HepG2 (cell line): Measurements from ENCODE around the gene SNX10. TPM values are rescaled to one million over a fixed set of nuclear protein-coding genes. Genes with fewer than 3 reads are reported as not detected.

Experiments used
- ATAC-seq: fragments of 200-7000 bp; cut with Tn5 transposase; 3 replicates; pipeline ENCODE4 v1.9.1; 2020; ENCODE audit warnings: mild to moderate bottlenecking, moderate library complexity
- BruUV-seq: library from RNA; stranded (reverse); fragments of 400-500 nt; replicated peaks from 2 replicates; lab custom pipeline; 2021; lab: Mats Ljungman, UMichigan
- CTCF ChIA-PET: fragments of 300-600 bp; formaldehyde crosslinking; extraction: SDS; loops from one replicate; lab custom pipeline; 2021; ENCODE audit warnings: low total read pairs, inconsistent platforms, low intra/inter-chr PET ratio; lab: Yijun Ruan, JAX
- POLR2A ChIA-PET: fragments of 350-600 bp; sonication (Branson Sonifier 250); formaldehyde crosslinking; loops from one replicate; lab custom pipeline; 2020; ENCODE audit warnings: antibody characterized with exemption, inconsistent platforms; lab: Yijun Ruan, JAX
- DNase-seq: peaks from one replicate; pipeline ENCODE4 v3.0.0-alpha.2; 2015; ENCODE audit warnings: low spot score
- FAIRE-seq: peaks from 3 replicates; lab custom pipeline; 2011; peaks lifted over from hg19 to GRCh38; lab: Jason Lieb, UNC
- H2AFZ ChIP-seq: one replicate; pipeline ENCODE4 v1.6.1; 2011; ENCODE audit warnings: low read length, inconsistent platforms
- H3K27ac ChIP-seq: fragments of 300-600 bp; 3 replicates; pipeline ENCODE4 v1.8.0; 2011; ENCODE audit warnings: mixed run types, mild to moderate bottlenecking, mixed read lengths, low read length, inconsistent platforms; ENCODE audit not compliant: insufficient read depth; ENCODE audit errors: extremely low read length
- H3K27me3 ChIP-seq, 2 experiments: fragments of 200-600 bp in 1 of 2; 2 replicates in 1 of 2; 3 replicates in 1 of 2; pipeline versions ENCODE4 v1.6.0 to v1.8.0; 2011; ENCODE audit warnings: low read length in 2 of 2, mild to moderate bottlenecking in 2 of 2, moderate library complexity in 2 of 2, inconsistent platforms in 1 of 2; ENCODE audit not compliant: insufficient read depth in 2 of 2, control insufficient read depth in 1 of 2
- H3K36me3 ChIP-seq, 2 experiments: fragments of 200-600 bp in 1 of 2; replicated peaks in 1 of 2; 2 replicates in 1 of 2; 3 replicates in 1 of 2; pipeline versions ENCODE4 v1.5.1 to v1.8.0; 2011; ENCODE audit warnings: low read length in 2 of 2, inconsistent platforms in 1 of 2; ENCODE audit not compliant: insufficient read depth in 2 of 2, control insufficient read depth in 1 of 2
- H3K4me1 ChIP-seq: 2 replicates; pipeline ENCODE4 v1.5.1; 2012; ENCODE audit warnings: low read length, inconsistent platforms; ENCODE audit not compliant: insufficient read depth
- H3K4me2 ChIP-seq: 2 replicates; pipeline ENCODE4 v1.6.0; 2011; ENCODE audit warnings: low read depth, low read length, inconsistent platforms
- H3K4me3 ChIP-seq, 3 experiments: fragments of 200-600 bp in 1 of 3; sonication (generic), shearing (Covaris generic) in 1 of 3; replicated peaks in 1 of 3; 2 replicates each; pipeline ENCODE4 v1.5.1; 2011 to 2016; ENCODE audit warnings: low read length in 3 of 3, inconsistent platforms in 2 of 3, low read depth in 2 of 3, mild to moderate bottlenecking in 2 of 3, control low read depth in 1 of 3, mixed read lengths in 1 of 3; ENCODE audit not compliant: insufficient read depth in 1 of 3
- H3K79me2 ChIP-seq: one replicate; pipeline ENCODE4 v1.6.1; 2011; ENCODE audit warnings: low read length, inconsistent platforms; ENCODE audit not compliant: insufficient read depth
- H3K9ac ChIP-seq: 2 replicates; pipeline ENCODE4 v1.6.0; 2011; ENCODE audit warnings: mild to moderate bottlenecking, low read depth, low read length, inconsistent platforms; ENCODE audit not compliant: insufficient read depth
- H3K9me3 ChIP-seq: 2 replicates; pipeline ENCODE4 v1.5.1; 2012; ENCODE audit warnings: mild to moderate bottlenecking, low read length
- H4K20me1 ChIP-seq: 2 replicates; pipeline ENCODE4 v1.6.0; 2011; ENCODE audit warnings: inconsistent platforms, mild to moderate bottlenecking, low read length, moderate library complexity; ENCODE audit not compliant: insufficient read depth
- ATRX ChIP-seq: sonication (generic); formaldehyde crosslinking; IDR thresholded peaks from 2 replicates; pipeline ENCODE4 v1.4.0; 2020; ENCODE audit warnings: missing genetic modification reagents, borderline replicate concordance
- GPN1 ChIP-seq: sonication (generic); formaldehyde crosslinking; IDR thresholded peaks from 2 replicates; pipeline ENCODE4 v1.5.1; 2020; ENCODE audit warnings: missing genetic modification reagents, borderline replicate concordance
- NONO ChIP-seq, 2 experiments: fragments of 450-650 bp in 1 of 2; sonication (generic) in 1 of 2; formaldehyde crosslinking in 1 of 2; IDR thresholded peaks in 1 of 2; conservative IDR thresholded peaks in 1 of 2; 2 replicates each; pipeline versions ENCODE4 v1.6.1 to v1.8.0; 2017 to 2022; ENCODE audit warnings: mild to moderate bottlenecking in 1 of 2, missing genetic modification reagents in 1 of 2, moderate library complexity in 1 of 2
- PAF1 ChIP-seq: IDR thresholded peaks from 2 replicates; pipeline ENCODE4 v1.6.1; 2016; ENCODE audit warnings: missing genetic modification reagents, missing compliant biosample characterization
- RAD21 ChIP-seq: fragments of 450-650 bp; formaldehyde crosslinking; IDR thresholded peaks from 2 replicates; pipeline ENCODE4 v1.5.0; 2020; ENCODE audit warnings: mild to moderate bottlenecking
- RAD51 ChIP-seq: fragments of 450-650 bp; IDR thresholded peaks from 2 replicates; pipeline ENCODE4 v1.6.1; 2016; ENCODE audit warnings: borderline replicate concordance
- RBM39 ChIP-seq: fragments of 200-400 bp; formaldehyde crosslinking; IDR thresholded peaks from one replicate; pipeline ENCODE4 v1.6.1; 2018; ENCODE audit warnings: antibody characterized with exemption, mild to moderate bottlenecking, low read depth, low read length; ENCODE audit not compliant: poor library complexity, severe bottlenecking
- TCF7L2 ChIP-seq: IDR thresholded peaks from 2 replicates; pipeline ENCODE4 v1.6.1; 2011; ENCODE audit warnings: mild to moderate bottlenecking, low read depth, low read length, moderate library complexity
- TMF1 ChIP-seq: sonication (generic); formaldehyde crosslinking; IDR thresholded peaks from 2 replicates; pipeline ENCODE4 v1.8.1; 2022; ENCODE audit warnings: low read depth, missing genetic modification reagents
- ZNF891 ChIP-seq: sonication (generic); formaldehyde crosslinking; IDR thresholded peaks from 2 replicates; pipeline ENCODE4 v1.5.0; 2020; ENCODE audit warnings: mild to moderate bottlenecking, missing genetic modification reagents
- WGBS: methylation state at CpG from one replicate; pipeline ENCODE4 v1.1.6; 2017; ENCODE audit warnings: low lambda C conversion rate; 5-methylcytosine and 5-hydroxymethylcytosine counted together
- in situ Hi-C: cut with HindIII; loops from 2 replicates; pipeline ENCODE4 v1.10.0; 2017; ENCODE audit warnings: low pct_unique_long_range_greater_than_20kb; ENCODE audit not compliant: extremely low pct_ligation_motif_present
- intact Hi-C: fragments of 100-400 bp; cut with micrococcal nuclease; formaldehyde crosslinking; loops from one replicate; pipeline ENCODE4 v1.10.0; 2022; ENCODE audit not compliant: unreplicated experiment
- polyA plus RNA-seq, 8 experiments: library from polyadenylated mRNA; depleted of rRNA in 3 of 8; stranded (reverse) in 7 of 8; unstranded in 1 of 8; fragments of >200 nt; fragmentation: Illumina TruSeq in 4 of 8; extraction: Trizol in 4 of 8; gene quantifications; 2 replicates each; pipeline versions ENCODE4 v1.2.1 to v1.2.3, GENCODE V29; 2011 to 2016; ENCODE audit warnings: low read depth in 4 of 8, missing spikeins in 1 of 8, mixed read lengths in 1 of 8; ENCODE audit not compliant: insufficient read depth in 1 of 8
- total RNA-seq, 5 experiments: library from RNA; depleted of rRNA; stranded (reverse); fragments of >200 nt; fragmentation: Illumina TruSeq; extraction: Trizol; gene quantifications; 2 replicates each; pipeline ENCODE4 v1.2.3, GENCODE V29; 2016; ENCODE audit warnings: low read depth in 1 of 5
- TF ChIP-seq, protein P1 (sequence below): sonication (generic); formaldehyde crosslinking; IDR thresholded peaks from 2 replicates; pipeline ENCODE4 v1.4.0; 2020; ENCODE audit warnings: low read depth, missing genetic modification reagents
- TF ChIP-seq, protein P2 (sequence below): sonication (generic); formaldehyde crosslinking; IDR thresholded peaks from 2 replicates; pipeline ENCODE4 v1.8.0; 2023; ENCODE audit warnings: mild to moderate bottlenecking, missing genetic modification reagents

Gene SNX10
- total and polyA plus RNA-seq, 2 of the 13 experiments (the other 11 are each of a cell fraction or from before 2014, with no cell fraction given), result 26.0 to 27.6 TPM

DNA sequence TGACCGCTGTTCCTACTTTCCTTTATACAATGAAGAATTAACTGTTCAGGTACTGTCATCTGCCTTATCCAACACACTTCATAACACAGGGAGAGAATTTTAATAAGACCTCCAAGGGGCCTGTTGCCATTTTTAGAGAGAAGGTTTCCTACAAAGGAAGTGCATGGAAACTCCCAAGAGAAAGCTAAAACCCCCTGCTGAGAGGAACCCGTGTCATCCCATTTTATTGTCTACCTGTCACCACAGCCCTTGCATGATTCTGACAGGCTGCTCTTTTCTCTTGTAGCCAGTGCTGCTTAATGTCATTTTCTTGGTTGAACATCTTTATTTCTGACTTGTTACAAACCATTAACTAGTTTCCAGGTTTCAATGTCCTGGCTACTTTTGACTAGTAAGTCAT, 98.4 kb downstream of the SNX10 start:
- DNase-seq (no peak), FAIRE-seq (no peak), ATAC-seq (no peak)
- TF ChIP-seq RAD51, result no peak
- no peak for TF ChIP-seq ATRX (CRISPR knock-in tag)
- no peak for TF ChIP-seq RAD21
- Histone ChIP-seq H3K4me2 (no peak overlapping the region), H3K4me1 (no peaks in the 10 kb centered on the region), H3K36me3 (no peaks in the 10 kb centered on the region), H4K20me1 (no peaks in the 10 kb centered on the region), H3K27ac (no peak overlapping the region), H3K9me3 (no peaks in the 10 kb centered on the region), H3K79me2 (no peaks in the 10 kb centered on the region), H3K4me3 (no peak overlapping the region), H3K27me3 (peaks cover 0 to 24% of the 10 kb centered on the region in 2 experiments; a peak in 2 of 5 replicates), H3K9ac (no peak overlapping the region), H2AFZ (no peak overlapping the region)
- ChIA-PET POLR2A (no interaction called here), CTCF (no interaction called here)
- intact Hi-C loops, result no loop called here
- WGBS, result 23% methylated on average over 2 of the region's 2 CpGs
- in situ Hi-C loops, result no loop called here
- BruUV-seq, result no TSS peak

DNA sequence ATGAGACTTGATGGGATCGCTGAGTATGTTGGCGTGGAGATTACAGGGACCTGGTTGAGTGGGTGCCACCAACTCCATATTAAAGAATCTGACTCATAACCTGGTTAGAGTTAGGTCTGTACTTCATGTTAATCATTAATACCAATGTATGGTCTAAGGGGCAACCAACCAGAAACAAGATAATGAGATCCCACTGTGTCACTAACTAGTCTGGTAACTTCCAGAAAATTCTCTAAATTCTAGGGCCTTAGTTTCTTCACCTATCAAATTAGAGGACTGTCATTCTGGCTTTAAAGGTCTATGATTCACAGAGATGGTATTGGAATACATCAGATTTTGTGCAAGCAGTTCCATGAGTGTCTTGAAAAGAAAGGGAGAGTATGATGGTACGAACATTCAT, 102.2 kb downstream of the SNX10 start:
- H3K27me3 ChIP-seq, result peaks cover 0 to 32% of the 10 kb centered on the region in 2 experiments; a peak in 3 of 5 replicates
- TF ChIP-seq GPN1 (CRISPR knock-in tag), result no peak
- TF ChIP-seq PAF1, result no peak
- TF ChIP-seq ZNF891 (CRISPR knock-in tag), result no peak
- no peak for TF ChIP-seq TCF7L2
- TF ChIP-seq RBM39, result no peak
- TF ChIP-seq, protein P1, sequence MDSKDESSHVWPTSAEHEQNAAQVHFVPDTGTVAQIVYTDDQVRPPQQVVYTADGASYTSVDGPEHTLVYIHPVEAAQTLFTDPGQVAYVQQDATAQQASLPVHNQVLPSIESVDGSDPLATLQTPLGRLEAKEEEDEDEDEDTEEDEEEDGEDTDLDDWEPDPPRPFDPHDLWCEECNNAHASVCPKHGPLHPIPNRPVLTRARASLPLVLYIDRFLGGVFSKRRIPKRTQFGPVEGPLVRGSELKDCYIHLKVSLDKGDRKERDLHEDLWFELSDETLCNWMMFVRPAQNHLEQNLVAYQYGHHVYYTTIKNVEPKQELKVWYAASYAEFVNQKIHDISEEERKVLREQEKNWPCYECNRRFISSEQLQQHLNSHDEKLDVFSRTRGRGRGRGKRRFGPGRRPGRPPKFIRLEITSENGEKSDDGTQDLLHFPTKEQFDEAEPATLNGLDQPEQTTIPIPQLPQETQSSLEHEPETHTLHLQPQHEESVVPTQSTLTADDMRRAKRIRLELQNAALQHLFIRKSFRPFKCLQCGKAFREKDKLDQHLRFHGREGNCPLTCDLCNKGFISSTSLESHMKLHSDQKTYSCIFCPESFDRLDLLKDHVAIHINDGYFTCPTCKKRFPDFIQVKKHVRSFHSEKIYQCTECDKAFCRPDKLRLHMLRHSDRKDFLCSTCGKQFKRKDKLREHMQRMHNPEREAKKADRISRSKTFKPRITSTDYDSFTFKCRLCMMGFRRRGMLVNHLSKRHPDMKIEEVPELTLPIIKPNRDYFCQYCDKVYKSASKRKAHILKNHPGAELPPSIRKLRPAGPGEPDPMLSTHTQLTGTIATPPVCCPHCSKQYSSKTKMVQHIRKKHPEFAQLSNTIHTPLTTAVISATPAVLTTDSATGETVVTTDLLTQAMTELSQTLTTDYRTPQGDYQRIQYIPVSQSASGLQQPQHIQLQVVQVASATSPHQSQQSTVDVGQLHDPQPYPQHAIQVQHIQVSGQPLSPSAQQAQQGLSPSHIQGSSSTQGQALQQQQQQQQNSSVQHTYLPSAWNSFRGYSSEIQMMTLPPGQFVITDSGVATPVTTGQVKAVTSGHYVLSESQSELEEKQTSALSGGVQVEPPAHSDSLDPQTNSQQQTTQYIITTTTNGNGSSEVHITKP (CRISPR knock-in tag), result no peak
- TF ChIP-seq, protein P2, sequence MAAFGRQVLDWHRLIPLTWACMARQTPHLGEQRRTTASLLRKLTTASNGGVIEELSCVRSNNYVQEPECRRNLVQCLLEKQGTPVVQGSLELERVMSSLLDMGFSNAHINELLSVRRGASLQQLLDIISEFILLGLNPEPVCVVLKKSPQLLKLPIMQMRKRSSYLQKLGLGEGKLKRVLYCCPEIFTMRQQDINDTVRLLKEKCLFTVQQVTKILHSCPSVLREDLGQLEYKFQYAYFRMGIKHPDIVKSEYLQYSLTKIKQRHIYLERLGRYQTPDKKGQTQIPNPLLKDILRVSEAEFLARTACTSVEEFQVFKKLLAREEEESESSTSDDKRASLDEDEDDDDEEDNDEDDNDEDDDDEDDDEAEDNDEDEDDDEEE (CRISPR knock-in tag), result no peak
- TF ChIP-seq NONO (IDR thresholded peaks at IDR 0.05), result no peak
- TF ChIP-seq NONO (CRISPR knock-in tag; conservative IDR thresholded peaks at IDR 0.05), result no peak
- no peak for TF ChIP-seq TMF1
- TF ChIP-seq, all 625 proteins: peak for 0
- FAIRE-seq (no peak), DNase-seq (no peak), ATAC-seq (no peak)
- no peak overlapping the region for H3K9ac ChIP-seq
- WGBS, result 78% methylated on average over 3 of the region's 3 CpGs
- H3K36me3 ChIP-seq, result no peaks in the 10 kb centered on the region
- peaks cover 9% of the 10 kb centered on the region for H3K4me1 ChIP-seq
- no peak overlapping the region for H3K4me3 ChIP-seq
- no peak overlapping the region for H3K4me2 ChIP-seq
- intact Hi-C loops (no loop called here), in situ Hi-C loops (no loop called here)
- BruUV-seq, result no TSS peak
- no peaks in the 10 kb centered on the region for H4K20me1 ChIP-seq
- ChIA-PET CTCF (no interaction called here), POLR2A (no interaction called here)
- no peak overlapping the region for H3K27ac ChIP-seq
- H3K9me3 ChIP-seq, result no peaks in the 10 kb centered on the region
- H3K79me2 ChIP-seq, result no peaks in the 10 kb centered on the region
- no peak overlapping the region for H2AFZ ChIP-seq
